ENCODE results near the gene NPHP1. TPM values are rescaled to one million over a fixed set of nuclear protein-coding genes. Genes with fewer than 3 reads are reported as not detected.

NPHP1 gene
- total and polyA plus RNA-seq, 2 of the 4 experiments (the other 2 are of a cell fraction), result 1.8 to 2.5 TPM

- Histone ChIP-seq H3K79me1 (ENCODE audit: low read depth in 1 of 2, low read length in 2 of 2) (peaks cover 5 to 19% of the 10 kb centered on the region in 2 experiments), H2BK120ac (ENCODE audit: low read depth, low read length) (no peak overlapping the region), H3K27ac (ENCODE audit: insufficient read depth, low read length) (no peak overlapping the region), H2AK9ac (replicated peaks; ENCODE audit: low read depth, low read length, poor library complexity) (no peak overlapping the region), H2AFZ (replicated peaks; ENCODE audit: low read length, poor library complexity) (no peak overlapping the region), H4K20me1 (ENCODE audit: insufficient read depth, low read length) (no peaks in the 10 kb centered on the region), H3K36me3 (ENCODE audit: control insufficient read depth, insufficient read depth, low read length) (no peaks in the 10 kb centered on the region), H4K8ac (ENCODE audit: low read depth in 2 of 2, low read length in 2 of 2) (no peak overlapping the region), H3K23ac (ENCODE audit: low read depth, low read length) (no peak overlapping the region), H3K4ac (ENCODE audit: low read depth, low read length) (no peak overlapping the region), H3K14ac (replicated peaks; ENCODE audit: low read depth, low read length) (no peak overlapping the region), H4K5ac (ENCODE audit: low read depth, low read length) (no peak overlapping the region), H3K4me2 (ENCODE audit: low read depth, low read length) (no peak overlapping the region), H3K9ac (ENCODE audit: low read depth, low read length) (no peak overlapping the region), H4K91ac (ENCODE audit: insufficient read depth, low read depth, low read length) (no peak overlapping the region), H3K4me3 (ENCODE audit: insufficient read depth, low read depth, low read length) (no peak overlapping the region), H2BK5ac (ENCODE audit: low read depth, low read length, poor library complexity, severe bottlenecking) (no peak overlapping the region), H2AK5ac (ENCODE audit: low read depth, low read length) (no peak overlapping the region), H3K9me3 (ENCODE audit: control insufficient read depth, insufficient read depth, low read length) (no peaks in the 10 kb centered on the region), H3K4me1 (ENCODE audit: control insufficient read depth, insufficient read depth, low read length) (no peaks in the 10 kb centered on the region; the same call in 1 of the 2 replicates), H3K9me1 (ENCODE audit: insufficient read depth, low read length) (peaks cover 3% of the 10 kb centered on the region; the same call in 1 of the 2 replicates), H3K56ac (ENCODE audit: extremely low read depth, insufficient read depth, low read length) (no peak overlapping the region), H2BK15ac (ENCODE audit: low read depth, low read length) (no peak overlapping the region), H3K27me3 (ENCODE audit: control insufficient read depth, insufficient read depth, low read length) (peaks cover 23% of the 10 kb centered on the region), H2BK20ac (ENCODE audit: low read depth, low read length) (no peak overlapping the region), H3K18ac (ENCODE audit: low read depth, low read length) (no peak overlapping the region)
- DNase-seq (no peak), ATAC-seq (ENCODE audit: low read depth) (no peak)
- in situ Hi-C loops (cut with MboI; ENCODE audit: low sequenced_read_pairs), result no loop called here
- no TSS peak for BruUV-seq (replicated peaks)
- dilution Hi-C loops (cut with HindIII; ENCODE audit: low sequenced_read_pairs, unreplicated experiment), result no loop called here
- TF ChIP-seq POLR2A (IDR thresholded peaks at IDR 0.05; ENCODE audit: low read depth, low read length) (no peak), ELK1 (IDR thresholded peaks at IDR 0.05; ENCODE audit: borderline replicate concordance, low read depth, low read length) (no peak), MAFK (IDR thresholded peaks at IDR 0.05; ENCODE audit: low read depth, low read length) (no peak), FOS (IDR thresholded peaks at IDR 0.05; ENCODE audit: low read depth, low read length) (no peak), NFE2L2 (IDR thresholded peaks at IDR 0.05; ENCODE audit: low read depth, low read length) (no peak), MAZ (IDR thresholded peaks at IDR 0.05; ENCODE audit: borderline replicate concordance, low read depth, low read length) (no peak), RFX5 (IDR thresholded peaks at IDR 0.05; ENCODE audit: low read depth, low read length) (no peak), BHLHE40 (IDR thresholded peaks at IDR 0.05; ENCODE audit: low read depth, low read length) (no peak), CEBPB (IDR thresholded peaks at IDR 0.05; ENCODE audit: low read depth, low read length) (no peak), RCOR1 (IDR thresholded peaks at IDR 0.05; ENCODE audit: insufficient replicate concordance, low read length) (no peak), MXI1 (IDR thresholded peaks at IDR 0.05; ENCODE audit: borderline replicate concordance, low read depth, low read length) (no peak)
- TF ChIP-seq, protein P1, sequence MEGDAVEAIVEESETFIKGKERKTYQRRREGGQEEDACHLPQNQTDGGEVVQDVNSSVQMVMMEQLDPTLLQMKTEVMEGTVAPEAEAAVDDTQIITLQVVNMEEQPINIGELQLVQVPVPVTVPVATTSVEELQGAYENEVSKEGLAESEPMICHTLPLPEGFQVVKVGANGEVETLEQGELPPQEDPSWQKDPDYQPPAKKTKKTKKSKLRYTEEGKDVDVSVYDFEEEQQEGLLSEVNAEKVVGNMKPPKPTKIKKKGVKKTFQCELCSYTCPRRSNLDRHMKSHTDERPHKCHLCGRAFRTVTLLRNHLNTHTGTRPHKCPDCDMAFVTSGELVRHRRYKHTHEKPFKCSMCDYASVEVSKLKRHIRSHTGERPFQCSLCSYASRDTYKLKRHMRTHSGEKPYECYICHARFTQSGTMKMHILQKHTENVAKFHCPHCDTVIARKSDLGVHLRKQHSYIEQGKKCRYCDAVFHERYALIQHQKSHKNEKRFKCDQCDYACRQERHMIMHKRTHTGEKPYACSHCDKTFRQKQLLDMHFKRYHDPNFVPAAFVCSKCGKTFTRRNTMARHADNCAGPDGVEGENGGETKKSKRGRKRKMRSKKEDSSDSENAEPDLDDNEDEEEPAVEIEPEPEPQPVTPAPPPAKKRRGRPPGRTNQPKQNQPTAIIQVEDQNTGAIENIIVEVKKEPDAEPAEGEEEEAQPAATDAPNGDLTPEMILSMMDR (conservative IDR thresholded peaks at IDR 0.05; ENCODE audit: low read depth, low read length), result no peak
- intact Hi-C loops (cut with micrococcal nuclease), result no loop called here
- ChIA-PET CTCF (no interaction called here), POLR2A (ENCODE audit: unreplicated experiment) (no interaction called here)
- 70% methylated on average over 3 of the region's 4 CpGs; no CpG with 5 or more reads in 1 of the 2 experiments for WGBS, 2 experiments (ENCODE audit: extremely low coverage in 2 of 2, insufficient read length in 1 of 2)
Observed at GRCh38 chr2:110215566-110216158, 10.8 kb upstream of the NPHP1 start.
